HG03439 (cell line): ENCODE data around the gene PKN1.
"Not testable (repeated sequence)": the region's sequence is repeated elsewhere in the genome, so short reads cannot be mapped to it uniquely, and the experiment has no call there.

Source experiments
- ATAC-seq: cut with Tn5 transposase; IDR thresholded peaks from one replicate; pipeline ENCODE4 v1.9.1; 2021; ENCODE audit warnings: mild to moderate bottlenecking, moderate library complexity; ENCODE audit not compliant: unreplicated experiment

Gene PKN1

GRCh38 chr19:14479975-14480699, 47.0 kb downstream of the PKN1 start:
- no peak for ATAC-seq

- no peak for ATAC-seq
Observed at GRCh38 chr19:14480700-14481079, 47.6 kb downstream of the PKN1 start.

GRCh38 chr19:14482172-14482941, 49.3 kb downstream of the PKN1 start:
- no peak for ATAC-seq

- no peak for ATAC-seq
Observed at GRCh38 chr19:14487370-14488125, 54.4 kb downstream of the PKN1 start.

GRCh38 chr19:14492756-14493337, 59.7 kb downstream of the PKN1 start:
- no peak for ATAC-seq

GRCh38 chr19:14494411-14494810, 61.3 kb downstream of the PKN1 start:
- ATAC-seq: no peak

- no peak for ATAC-seq
Observed at GRCh38 chr19:14494910-14495671, 62.0 kb downstream of the PKN1 start.

- ATAC-seq: no peak
Observed at GRCh38 chr19:14495672-14496028, 62.5 kb downstream of the PKN1 start.

GRCh38 chr19:14496029-14496833, 63.1 kb downstream of the PKN1 start, which contains the start of gene GIPC1:
Gene GIPC1 (minus strand): TSS chr19:14496127. CDS start chr19:14482976, 13,151 bp downstream.
- no peak for ATAC-seq

GRCh38 chr19:14496834-14497227, 63.7 kb downstream of the PKN1 start:
- ATAC-seq: no peak

- ATAC-seq: no peak
Observed at GRCh38 chr19:14497228-14497921, 64.3 kb downstream of the PKN1 start.

GRCh38 chr19:14502334-14503092, 69.4 kb downstream of the PKN1 start:
- no peak for ATAC-seq

GRCh38 chr19:14503285-14503684, 70.2 kb downstream of the PKN1 start:
- no peak for ATAC-seq

- ATAC-seq: not testable (repeated sequence)
Observed at GRCh38 chr19:14504575-14504974, 71.5 kb downstream of the PKN1 start.

- ATAC-seq: no peak
Observed at GRCh38 chr19:14505488-14506239, 72.6 kb downstream of the PKN1 start.

GRCh38 chr19:14507704-14508542, 74.8 kb downstream of the PKN1 start:
- no peak for ATAC-seq
